Heart right ventricle (tissue), 16 donors: ENCODE data around the gene NCKIPSD. TPM values are rescaled to one million over a fixed set of nuclear protein-coding genes. Genes with fewer than 3 reads are reported as not detected.

Experiments
- ATAC-seq, 8 donors: fragments of 200-7000 bp; cut with Tn5 transposase; one replicate each; pipeline ENCODE4 v1.9.1; 2020; ENCODE audit warnings: mild to moderate bottlenecking in 8 of 8, moderate library complexity in 8 of 8, moderate number of reproducible peaks in 1 of 8
- DNase-seq, 2 donors: peaks; one replicate each; pipeline ENCODE4 v3.0.0-alpha.2; 2020
- H3K27ac ChIP-seq, 10 donors: fragments of 200-600 bp; sonication (generic) in 2 of 10; one replicate each; pipeline versions ENCODE4 v1.5.0 to v1.8.0; 2020 to 2022; ENCODE audit warnings: mild to moderate bottlenecking in 3 of 10
- H3K27me3 ChIP-seq, 7 donors: fragments of 200-600 bp; one replicate each; pipeline ENCODE4 v1.8.0; 2021 to 2022; ENCODE audit warnings: mild to moderate bottlenecking in 2 of 7
- H3K36me3 ChIP-seq, 9 donors: fragments of 200-600 bp; sonication (generic) in 1 of 9; one replicate each; pipeline versions ENCODE4 v1.5.0 to v1.8.0; 2020 to 2022; ENCODE audit warnings: mild to moderate bottlenecking in 2 of 9
- H3K4me1 ChIP-seq, 9 donors: fragments of 200-600 bp; sonication (generic) in 1 of 9; one replicate each; pipeline versions ENCODE4 v1.5.0 to v1.8.0; 2020 to 2022; ENCODE audit warnings: mild to moderate bottlenecking in 4 of 9
- H3K4me3 ChIP-seq, 10 donors: fragments of 200-600 bp; sonication (generic) in 2 of 10; one replicate each; pipeline versions ENCODE4 v1.5.0 to v1.8.0; 2020 to 2022; ENCODE audit warnings: mild to moderate bottlenecking in 7 of 10, moderate library complexity in 2 of 10
- H3K9me3 ChIP-seq, 11 donors: fragments of 200-600 bp in 10 of 11; sonication (generic) in 2 of 11; one replicate each; pipeline versions ENCODE4 v1.5.0 to v1.8.0; 2013 to 2022; ENCODE audit warnings: mild to moderate bottlenecking in 2 of 11, control low read depth in 1 of 11, moderate library complexity in 1 of 11
- CTCF ChIP-seq, 9 donors: fragments of 200-600 bp; sonication (generic) in 2 of 9; IDR thresholded peaks; one replicate each; pipeline versions ENCODE4 v1.5.0 to v1.8.0; 2021 to 2022; ENCODE audit warnings: antibody characterized with exemption in 9 of 9, mild to moderate bottlenecking in 5 of 9, moderate library complexity in 1 of 9
- WGBS, 2 donors: extraction: QIAGEN DNeasy Blood & Tissue Kit; methylation state at CpG; one replicate each; pipeline ENCODE4 v1.1.7; 2013; ENCODE audit warnings: inconsistent platforms in 1 of 2; 5-methylcytosine and 5-hydroxymethylcytosine counted together
- intact Hi-C, 10 donors: fragments of 100-400 bp; cut with DNase I; formaldehyde crosslinking; loops; one replicate each; pipeline versions ENCODE4 v1.11.1 to v1.14.2; 2022
- microRNA-seq, 2 donors: library from miRNA; unstranded; fragments of <30 nt; microRNA quantifications; one replicate each; pipeline ENCODE4 v1.2.0, GENCODE V29; 2021
- polyA plus RNA-seq, 2 donors: library from polyadenylated mRNA; stranded (reverse); fragments of 200-250 nt; gene quantifications; one replicate each; pipeline ENCODE4 v1.2.3, GENCODE V29; 2013
- total RNA-seq, 10 donors: library from RNA; stranded (reverse); fragmentation: NEBNext Ultra II Directional in 3 of 10; extraction: Animal tissue kit (Norgen Biotek cat#: 25700) in 3 of 10; gene quantifications; one replicate each; pipeline versions ENCODE4 v1.2.1 to v1.2.4, GENCODE V29; 2021 to 2023
- donor health status: Arrhythmogenic right ventricular cardiomyopathy.
- donor health status: ischemic (EF 13 %, LVEDD 7.1; RV severe dilation, severe dysfunction).
- donor health status: healthy with polysubstance abuse.
- donor health status: DM: no; HTN: yes; CAD: no.
- donor health status: DM: no; HTN: no; CAD: no.
- donor health status: ischemic (EF 25% LVEDD 6.9; RV normal size, moderate dysfunction).
- donor health status: ischemic (EF 25% LVEDD 5.7; RV mildly dilated, moderate dysfunction).
- donor health status: healthy.
- donor health status: DM: yes; HTN: yes; CAD: no.
- donor health status: Ischemic cardiomyopathy.
- donor health status: ischemic (EF 35%, LVEDD 5.7; RV mildly dilated, moderate dysfunction).
- donor health status: nonischemic (EF 11% LVEDD 7.7; RV severe dilation, severe dysfunction).
- donor health status: DM: yes; HTN: yes; CAD: no.
- donor health status: PGD.
- donor health status: ischemic (EF 29% LVEDD 5.4; RV normal size, mild dysfunction).
- donor health status: nonischemic (EF 23%, LVEDD 6.1; RV moderate dilation, normal function).

The NCKIPSD gene
- total and polyA plus RNA-seq, 12 donors = 9.4 to 21.1 (median 14.6) TPM

DNA sequence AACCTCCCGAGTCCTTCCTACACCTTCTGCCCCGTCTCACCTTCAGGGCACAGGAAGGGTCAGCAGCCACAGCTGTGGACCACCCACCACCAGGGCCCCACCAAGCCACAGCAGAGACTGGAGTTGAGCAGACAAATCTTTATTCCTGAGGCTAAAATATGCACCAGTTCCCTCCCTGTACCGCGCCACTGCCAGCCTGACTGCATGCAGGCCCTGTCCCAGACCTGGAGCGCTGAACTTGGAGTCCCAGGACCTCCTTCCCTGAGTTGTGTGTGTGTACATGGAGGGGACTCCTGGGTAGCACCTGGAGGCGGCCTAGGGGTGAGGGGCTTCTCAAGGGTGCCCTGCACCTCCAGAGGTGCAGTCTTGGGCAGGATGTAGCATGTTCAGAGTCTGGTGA lies 60.1 kb downstream of the NCKIPSD start:
- no peaks in the 10 kb centered on the region for H3K9me3 ChIP-seq
- WGBS, 2 donors = 91 to 92% methylated on average over 6 of the region's 6 CpGs
- H3K4me3 ChIP-seq = no peak overlapping the region
- DNase-seq (no peak), ATAC-seq (no peak)
- H3K27ac ChIP-seq = no peak overlapping the region
- peaks cover 0 to 63% (median 22%) of the 10 kb centered on the region in 9 donors for H3K36me3 ChIP-seq
- no peaks in the 10 kb centered on the region for H3K27me3 ChIP-seq
- intact Hi-C loops = no loop called here
- TF ChIP-seq CTCF (IDR thresholded peaks at IDR 0.05) = no peak
- no peaks in the 10 kb centered on the region for H3K4me1 ChIP-seq

- no peak for TF ChIP-seq CTCF (IDR thresholded peaks at IDR 0.05)
- no peak overlapping the region for H3K27ac ChIP-seq
- no peaks in the 10 kb centered on the region for H3K4me1 ChIP-seq
- H3K27me3 ChIP-seq = no peaks in the 10 kb centered on the region
- no peaks in the 10 kb centered on the region for H3K9me3 ChIP-seq
- WGBS, 2 donors = 92 to 95% methylated on average over 10 of the region's 10 CpGs
- H3K36me3 ChIP-seq = peaks cover 0 to 54% (median 14%) of the 10 kb centered on the region in 9 donors
- no peak overlapping the region for H3K4me3 ChIP-seq
- DNase-seq (no peak), ATAC-seq (no peak)
- intact Hi-C loops = no loop called here
These were observed 60.9 kb downstream of the NCKIPSD start for GRCh38 chr3:48624767-48625166.

- Histone ChIP-seq H3K36me3 (peaks cover 0 to 47% (median 9%) of the 10 kb centered on the region in 9 donors), H3K27ac (no peak overlapping the region), H3K4me3 (no peak overlapping the region), H3K4me1 (no peaks in the 10 kb centered on the region), H3K9me3 (peaks cover 0 to 1% (median 0%) of the 10 kb centered on the region in 11 donors), H3K27me3 (no peaks in the 10 kb centered on the region)
- no peak for DNase-seq
- ATAC-seq = no peak
- intact Hi-C loops = no loop called here
- no peak for TF ChIP-seq CTCF (IDR thresholded peaks at IDR 0.05)
- 81 to 85% methylated on average over 6 of the region's 6 CpGs for WGBS, 2 donors
These were observed 61.7 kb downstream of the NCKIPSD start for GRCh38 chr3:48623851-48624547.

Small RNA genes lying within 50 kb of the gene (microRNA-seq; reads per million reads assigned to microRNA genes)
- gene MIR4793 = 0 reads per million in 2 donors

Other genes with a start within 250 kb of the NCKIPSD start
- gene CCDC51, start 245.8 kb downstream of the NCKIPSD start, total RNA-seq = 10 to 100 TPM in 8 of 10 donors, 1 to 10 TPM in 2; 9.5 to 14.3 (median 12.2) TPM
- 10 to 100 TPM in 1 of 2 donors, 1 to 10 TPM in 1; 4.7 to 11.0 TPM for gene CCDC51, start 245.8 kb downstream of the NCKIPSD start, polyA plus RNA-seq
- 100 to 1,000 TPM; 140 to 227 (median 193) TPM for gene TMA7, start 245.7 kb downstream of the NCKIPSD start, total RNA-seq
- 1,000 to 10,000 TPM in 1 of 2 donors, 100 to 1,000 TPM in 1; 365 to 1,063 TPM for gene TMA7, start 245.7 kb downstream of the NCKIPSD start, polyA plus RNA-seq
- 1 to 10 TPM; 2.2 to 5.4 (median 3.8) TPM for gene ATRIP, start 239.2 kb downstream of the NCKIPSD start, total RNA-seq
- 1 to 10 TPM; 4.5 to 5.1 TPM for gene ATRIP, start 239.2 kb downstream of the NCKIPSD start, polyA plus RNA-seq
- gene SHISA5, start 181.7 kb downstream of the NCKIPSD start, total RNA-seq = 10 to 100 TPM; 36.8 to 95.3 (median 52.9) TPM
- gene SHISA5, start 181.7 kb downstream of the NCKIPSD start, polyA plus RNA-seq = 10 to 100 TPM; 34.6 to 68.7 TPM
- 1 to 10 TPM in 6 of 10 donors, under 1 TPM in 4; 0.40 to 7.7 (median 1.5) TPM for gene PFKFB4, start 129.1 kb downstream of the NCKIPSD start, total RNA-seq
- gene PFKFB4, start 129.1 kb downstream of the NCKIPSD start, polyA plus RNA-seq = 1 to 10 TPM in 1 of 2 donors, under 1 TPM in 1; 0.74 to 1.0 TPM
- under 1 TPM in 4 of 10 donors, not detected in 6; 0.19 to 0.77 (median 0.28) TPM for gene UCN2, start 122.1 kb downstream of the NCKIPSD start, total RNA-seq
- under 1 TPM; 0.06 to 0.22 TPM for gene UCN2, start 122.1 kb downstream of the NCKIPSD start, polyA plus RNA-seq
- gene COL7A1, start 90.6 kb downstream of the NCKIPSD start, total RNA-seq = 10 to 100 TPM in 8 of 10 donors, 1 to 10 TPM in 2; 6.1 to 24.0 (median 12.6) TPM
- 10 to 100 TPM in 1 of 2 donors, 1 to 10 TPM in 1; 7.7 to 63.5 TPM for gene COL7A1, start 90.6 kb downstream of the NCKIPSD start, polyA plus RNA-seq
- gene UQCRC1, start 76.3 kb downstream of the NCKIPSD start, total RNA-seq = 1,000 to 10,000 TPM in 9 of 10 donors, 100 to 1,000 TPM in 1; 723 to 1,173 (median 1,035) TPM
- gene UQCRC1, start 76.3 kb downstream of the NCKIPSD start, polyA plus RNA-seq = 1,000 to 10,000 TPM in 1 of 2 donors, 100 to 1,000 TPM in 1; 859 to 1,330 TPM
- not detected for gene TMEM89, start 64.1 kb downstream of the NCKIPSD start, total RNA-seq
- not detected for gene TMEM89, start 64.1 kb downstream of the NCKIPSD start, polyA plus RNA-seq
- gene SLC26A6, start 50.5 kb downstream of the NCKIPSD start, total RNA-seq = 10 to 100 TPM in 6 of 10 donors, 1 to 10 TPM in 4; 5.2 to 17.7 (median 10.2) TPM
- 10 to 100 TPM; 11.3 to 25.4 TPM for gene SLC26A6, start 50.5 kb downstream of the NCKIPSD start, polyA plus RNA-seq
- under 1 TPM; 0.10 to 0.44 (median 0.17) TPM for gene CELSR3, start 23.0 kb downstream of the NCKIPSD start, total RNA-seq
- gene CELSR3, start 23.0 kb downstream of the NCKIPSD start, polyA plus RNA-seq = under 1 TPM; 0.10 to 0.44 TPM
- gene IP6K2, start 31.3 kb upstream of the NCKIPSD start, total RNA-seq = 10 to 100 TPM; 16.7 to 28.9 (median 19.5) TPM
- 10 to 100 TPM; 40.4 to 81.7 TPM for gene IP6K2, start 31.3 kb upstream of the NCKIPSD start, polyA plus RNA-seq
- 10 to 100 TPM; 42.8 to 55.7 (median 44.8) TPM for gene PRKAR2A, start 162.0 kb upstream of the NCKIPSD start, total RNA-seq
- 10 to 100 TPM; 11.3 to 13.3 TPM for gene PRKAR2A, start 162.0 kb upstream of the NCKIPSD start, polyA plus RNA-seq
- gene SLC25A20, start 213.0 kb upstream of the NCKIPSD start, total RNA-seq = 100 to 1,000 TPM in 1 of 10 donors, 10 to 100 TPM in 9; 42.5 to 129 (median 82.6) TPM
- gene SLC25A20, start 213.0 kb upstream of the NCKIPSD start, polyA plus RNA-seq = 10 to 100 TPM; 36.7 to 45.7 TPM
- gene ARIH2, start 232.9 kb upstream of the NCKIPSD start, total RNA-seq = 100 to 1,000 TPM in 9 of 10 donors, 10 to 100 TPM in 1; 84.0 to 177 (median 147) TPM
- 100 to 1,000 TPM in 1 of 2 donors, 10 to 100 TPM in 1; 41.9 to 104 TPM for gene ARIH2, start 232.9 kb upstream of the NCKIPSD start, polyA plus RNA-seq